ENCODE results near the gene IRF6.

The IRF6 gene

DNA sequence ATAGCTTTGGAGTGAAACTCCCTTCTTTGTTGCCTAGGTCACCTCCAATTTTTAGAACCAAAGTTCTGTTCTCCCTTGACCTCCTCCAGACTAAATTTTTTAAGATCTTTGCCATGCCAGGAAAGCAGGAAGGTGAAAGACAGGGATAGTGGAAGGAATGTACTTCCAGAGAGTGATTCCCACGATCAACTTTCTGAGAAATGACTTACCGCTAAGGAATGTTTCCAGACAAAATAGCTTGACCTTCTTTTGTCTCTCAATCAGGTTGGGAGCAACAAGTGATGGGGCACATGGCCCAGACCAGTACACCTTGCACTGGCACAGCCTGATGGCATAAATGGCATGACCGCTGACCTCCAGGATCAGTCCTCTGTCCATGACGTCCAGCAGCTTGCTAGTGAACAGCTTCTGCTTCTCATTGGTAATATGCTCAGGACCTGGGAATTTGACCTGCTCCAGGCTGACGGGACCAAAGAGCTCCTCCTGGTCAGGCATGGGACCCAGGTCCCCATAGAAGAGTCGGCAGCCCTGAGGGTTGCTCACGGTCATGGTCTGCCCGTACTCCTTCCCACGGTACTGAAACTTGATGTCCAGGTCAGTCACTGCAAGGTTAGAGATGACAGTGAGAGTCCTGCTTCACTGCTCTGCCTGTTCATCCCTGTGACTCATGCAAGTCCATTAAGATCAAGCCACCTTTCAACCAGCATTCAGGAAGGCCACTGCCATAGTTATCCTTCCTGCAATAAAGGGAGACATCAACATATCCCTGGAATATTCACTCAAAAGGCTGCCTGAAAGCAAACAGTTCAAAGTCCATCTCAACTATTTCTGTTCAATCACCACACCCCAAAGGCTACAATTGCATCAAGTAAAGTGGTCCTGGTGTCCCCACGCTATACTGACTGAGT lies 15.4 kb downstream of the IRF6 start:
- DNase-seq (ENCODE audit: low read depth in 1 of 2, low spot score in 1 of 2), result no peak

DNA sequence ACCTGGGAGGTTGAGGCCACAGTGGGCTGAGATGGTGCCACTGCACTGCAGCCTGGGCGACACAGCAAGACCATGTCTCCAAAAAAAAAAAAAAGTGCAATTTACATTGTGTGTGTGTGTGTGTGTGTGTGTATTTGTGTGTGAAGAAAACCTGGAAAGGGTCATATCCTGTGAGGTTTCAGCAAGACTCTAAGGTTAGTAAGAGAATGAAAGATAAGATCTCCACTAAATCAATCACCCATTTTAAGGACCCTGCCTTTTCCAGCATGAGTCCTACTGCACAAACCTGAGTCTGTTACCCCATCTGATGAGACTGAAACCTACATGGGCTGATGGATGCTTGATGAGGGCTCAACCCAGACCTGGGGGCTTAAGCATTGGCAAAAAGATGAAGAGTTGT lies 16.7 kb downstream of the IRF6 start:
- no peak for DNase-seq (ENCODE audit: low read depth in 1 of 2, low spot score in 1 of 2)

DNA sequence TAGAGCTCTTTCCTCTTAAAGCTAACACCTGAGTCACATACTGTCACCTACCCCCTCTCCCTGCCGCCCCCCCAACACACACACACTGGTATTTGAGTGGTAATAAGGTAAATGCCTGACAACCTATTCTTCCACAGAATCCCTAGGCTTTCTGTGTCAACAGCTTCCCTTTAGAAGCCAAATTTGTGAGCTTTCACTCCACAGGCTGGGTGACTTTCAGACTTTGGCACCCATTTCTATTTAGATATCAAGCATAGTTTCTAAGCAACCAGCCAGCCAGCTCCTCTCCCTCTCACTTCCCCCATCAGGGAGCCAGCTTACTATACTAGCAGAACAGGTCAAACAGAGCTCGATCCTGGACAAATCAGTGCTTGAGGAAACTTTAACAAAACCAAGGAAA lies 18.4 kb downstream of the IRF6 start:
- DNase-seq (ENCODE audit: low read depth in 1 of 2, low spot score in 1 of 2), result no peak

DNA sequence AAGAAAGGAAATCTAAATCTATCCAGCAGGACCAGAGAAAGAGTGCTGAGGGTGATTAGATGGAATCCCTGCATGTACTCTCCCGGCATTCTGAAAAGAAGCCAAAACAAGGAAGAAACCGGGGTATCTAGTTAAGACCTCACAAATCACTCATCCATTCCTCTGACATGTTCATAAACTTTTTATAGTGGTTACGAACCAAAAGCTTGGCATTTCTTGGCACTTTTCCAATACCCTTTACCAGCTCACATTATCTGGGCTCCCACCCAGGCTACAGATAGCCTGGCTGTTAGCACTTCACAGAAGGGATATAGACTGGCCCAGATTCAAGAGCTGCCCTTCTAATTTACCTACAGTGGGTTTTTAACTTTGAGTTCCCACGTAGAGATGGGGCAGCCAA lies 19.8 kb downstream of the IRF6 start:
- no peak for DNase-seq (ENCODE audit: low read depth in 1 of 2, low spot score in 1 of 2)

DNA sequence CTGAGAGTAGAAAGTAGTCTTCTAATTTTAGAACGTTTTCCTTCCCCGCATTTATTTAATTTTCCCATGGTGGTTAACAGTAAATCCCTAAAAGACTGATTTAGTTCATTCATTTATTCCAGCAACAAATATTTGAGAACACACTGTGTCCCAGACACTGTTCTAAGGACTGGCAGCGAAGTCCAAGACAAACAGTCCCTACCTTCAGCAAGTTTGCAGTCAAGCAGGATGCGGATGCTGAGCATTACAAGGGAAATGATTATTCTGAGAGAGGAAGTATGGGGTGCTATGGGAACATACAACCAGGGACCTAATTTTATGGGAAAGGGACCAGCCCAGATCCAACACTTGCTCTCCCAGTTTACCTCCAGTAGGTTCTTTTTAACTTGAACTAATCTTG lies 20.4 kb downstream of the IRF6 start:
- no peak for DNase-seq (ENCODE audit: low read depth in 1 of 2, low spot score in 1 of 2)

DNA sequence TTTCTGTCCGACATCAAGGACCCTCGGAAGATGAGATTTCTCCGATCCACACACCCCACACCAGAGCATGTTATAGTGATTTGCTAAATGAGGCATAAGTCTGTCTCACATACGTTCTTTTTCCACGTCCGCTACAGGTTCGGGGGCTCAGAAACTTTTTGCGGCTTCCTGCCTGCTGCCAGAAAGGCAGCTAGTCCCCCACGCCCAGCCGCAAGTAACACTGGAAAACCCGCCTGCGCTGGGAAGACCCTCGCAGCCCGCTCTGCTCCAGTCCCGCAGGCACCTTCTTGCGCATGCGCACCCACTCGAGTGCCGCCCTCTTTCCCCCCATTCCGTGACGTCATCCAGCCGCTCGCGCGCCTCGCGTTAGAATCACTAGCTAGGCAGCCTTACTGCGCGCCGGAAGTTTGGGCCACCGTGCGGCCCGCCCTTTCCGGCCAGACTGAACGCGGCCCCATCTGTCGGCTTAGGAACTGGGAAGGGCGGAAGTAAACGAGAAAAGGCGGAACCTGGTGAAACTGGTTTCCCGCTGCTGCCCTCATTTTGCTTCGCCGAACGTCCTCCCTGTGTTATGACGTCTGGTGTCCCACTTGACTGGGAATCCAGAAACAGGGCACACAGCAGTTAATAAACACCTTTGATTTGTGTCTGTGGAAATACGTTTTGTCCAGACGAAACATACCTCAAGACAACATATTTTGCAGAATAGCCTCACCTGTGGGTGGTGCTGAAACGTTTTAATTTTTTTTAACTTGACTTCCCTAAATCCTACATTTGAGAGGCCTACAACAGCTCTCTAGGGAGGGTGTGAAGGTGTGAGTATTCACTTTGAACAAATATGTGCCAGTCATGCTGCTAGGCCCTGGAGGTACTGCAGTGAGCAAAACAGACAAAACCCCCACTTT lies 21.4 kb downstream of the IRF6 start, which contains the start of gene C1orf74:
Gene C1orf74 (minus strand): TSS at position 295 of the 905 bp plus-strand sequence. CDS start 925 bp downstream, outside the sequence.
- peak; percentile 99 for DNase-seq (ENCODE audit: low read depth in 1 of 2, low spot score in 1 of 2)

DNA sequence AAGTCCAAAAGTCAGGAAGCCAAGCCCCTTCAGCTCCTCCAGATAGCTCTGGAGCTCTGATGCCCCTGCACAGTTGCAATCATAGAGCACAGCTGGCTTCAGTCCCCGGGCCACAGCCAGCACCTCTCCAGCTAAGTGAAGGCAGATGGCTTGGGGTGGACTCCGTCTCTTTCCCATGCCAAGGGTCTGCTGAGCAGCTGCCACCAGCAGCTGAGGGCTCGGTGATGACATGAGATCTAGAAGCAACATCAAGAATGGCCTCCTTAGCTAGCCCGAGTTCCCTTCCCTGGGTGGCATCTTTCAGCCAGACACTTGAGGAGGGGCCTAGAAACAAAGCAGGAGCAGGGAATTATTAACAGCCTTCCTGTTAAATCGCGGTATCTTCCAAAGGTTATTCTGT lies 22.6 kb downstream of the IRF6 start:
- DNase-seq (ENCODE audit: low read depth in 1 of 2, low spot score in 1 of 2), result no peak

DNA sequence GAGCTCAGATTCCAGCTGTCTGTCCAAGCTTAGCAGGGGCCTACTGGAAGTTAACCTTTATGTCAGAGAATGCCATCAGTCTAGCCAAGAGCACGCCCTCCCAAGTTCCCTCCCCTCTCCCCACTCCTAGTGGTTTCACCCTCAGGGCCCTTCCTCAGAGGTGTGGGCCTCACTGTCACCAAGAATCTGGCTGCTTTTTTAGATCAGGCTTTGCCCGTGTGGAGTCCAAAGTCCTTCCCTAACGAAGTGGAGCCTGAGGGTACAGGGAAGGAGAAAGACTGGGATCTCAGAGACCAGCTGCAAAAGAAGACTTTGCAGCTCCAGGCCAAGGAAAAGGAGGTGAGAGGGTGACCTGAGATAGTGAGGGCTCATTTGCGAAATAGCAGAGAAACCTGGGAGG lies 25.7 kb downstream of the IRF6 start:
- no peak for DNase-seq (ENCODE audit: low read depth in 1 of 2, low spot score in 1 of 2)

DNA sequence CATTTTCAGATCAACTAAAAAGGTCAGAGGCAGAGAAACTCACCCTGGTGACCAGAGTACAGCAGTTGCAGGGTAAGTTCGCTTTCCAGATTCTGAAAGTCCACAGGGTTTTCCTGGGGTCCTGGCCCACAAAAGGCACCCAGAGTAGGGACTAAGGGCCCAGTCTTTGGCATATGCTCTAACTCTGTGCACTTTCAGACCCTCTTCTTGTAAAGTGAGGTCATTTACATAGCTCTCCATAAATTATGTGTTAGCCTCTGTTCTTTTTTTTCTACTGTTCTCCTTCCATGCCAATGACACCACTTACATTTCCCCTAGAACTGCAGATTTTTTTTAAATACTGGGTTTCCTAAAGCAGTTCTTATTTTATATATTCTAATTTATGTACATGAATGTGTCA lies 27.8 kb downstream of the IRF6 start:
- no peak for DNase-seq (ENCODE audit: low read depth in 1 of 2, low spot score in 1 of 2)

DNA sequence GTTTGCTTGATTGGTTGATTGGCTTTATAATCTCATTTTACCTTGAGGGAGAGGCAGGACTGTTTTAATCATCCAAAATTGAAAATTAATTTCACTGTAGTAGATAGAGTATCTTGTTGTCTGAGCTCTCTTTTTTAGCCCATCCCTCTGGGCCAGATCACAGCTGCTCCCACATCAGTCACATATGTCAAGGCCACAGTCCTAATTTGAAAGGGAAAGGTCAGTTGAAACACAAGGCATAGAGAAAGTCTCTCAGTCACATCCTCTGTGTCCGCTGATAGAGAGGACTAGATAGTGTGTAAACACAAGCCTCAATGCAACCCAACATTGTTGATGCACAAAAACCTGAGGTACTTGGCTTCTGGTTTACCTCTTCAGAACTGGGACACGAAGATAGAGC lies 28.4 kb downstream of the IRF6 start:
- DNase-seq (ENCODE audit: low read depth in 1 of 2, low spot score in 1 of 2), result no peak

DNA sequence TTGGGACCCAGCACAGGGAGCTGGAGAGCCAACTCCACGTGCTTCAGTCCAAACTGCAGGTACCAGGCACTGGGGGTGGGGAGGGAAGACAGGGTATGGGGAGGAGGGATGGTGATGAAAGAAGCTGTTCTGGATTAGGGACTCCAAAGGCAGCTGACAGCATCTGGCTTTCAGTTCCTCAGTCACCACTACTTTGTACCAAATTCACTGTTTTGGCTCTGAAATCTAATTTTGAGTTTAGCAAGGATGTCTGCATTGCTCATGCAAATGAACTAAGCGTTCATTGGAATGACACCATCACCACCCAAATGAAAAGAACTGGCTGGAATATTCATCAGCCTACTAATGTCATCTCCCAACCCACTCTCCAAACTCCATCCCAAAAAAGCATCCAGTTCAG lies 30.3 kb downstream of the IRF6 start:
- DNase-seq (ENCODE audit: low read depth in 1 of 2, low spot score in 1 of 2), result no peak

DNA sequence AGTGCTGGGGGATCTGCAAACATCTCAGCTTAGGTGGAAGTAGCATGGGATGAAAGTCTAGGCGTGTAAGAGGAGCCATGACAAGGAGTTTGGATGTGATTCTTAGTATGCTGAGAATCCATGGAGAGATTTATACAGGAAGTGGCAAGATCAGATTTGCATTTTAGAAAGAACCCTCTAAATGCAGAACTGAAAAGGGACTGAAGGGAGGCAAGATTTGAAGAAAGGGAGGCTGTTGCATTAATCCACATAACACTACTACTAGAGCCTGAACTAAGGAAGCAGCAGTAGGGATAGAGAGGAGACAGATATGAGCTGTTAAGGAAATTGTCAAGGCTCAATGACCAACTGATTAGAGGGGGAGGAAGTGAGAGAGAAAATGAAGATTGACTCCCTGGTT lies 31.4 kb downstream of the IRF6 start:
- DNase-seq (ENCODE audit: low read depth in 1 of 2, low spot score in 1 of 2), result no peak

DNA sequence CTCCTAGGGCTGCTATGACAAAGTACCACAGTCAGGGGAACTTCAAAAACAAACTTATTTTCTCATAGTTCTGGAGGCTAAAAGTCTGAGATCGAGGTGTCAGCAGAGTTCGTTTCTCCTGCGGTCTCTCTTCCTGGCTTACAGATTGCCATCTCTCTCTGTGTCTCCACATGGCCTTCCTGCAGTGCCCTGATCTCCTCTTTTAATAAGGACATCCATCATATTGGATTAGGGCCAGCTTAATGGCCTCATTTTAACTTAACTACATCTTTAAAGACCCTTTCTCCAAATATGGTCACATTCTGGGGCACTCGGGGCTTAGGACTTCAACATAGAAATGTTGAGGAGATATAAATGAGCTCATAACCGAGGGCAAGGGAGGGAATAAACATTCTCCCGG lies 33.8 kb downstream of the IRF6 start:
- DNase-seq (ENCODE audit: low read depth in 1 of 2, low spot score in 1 of 2), result no peak

DNA sequence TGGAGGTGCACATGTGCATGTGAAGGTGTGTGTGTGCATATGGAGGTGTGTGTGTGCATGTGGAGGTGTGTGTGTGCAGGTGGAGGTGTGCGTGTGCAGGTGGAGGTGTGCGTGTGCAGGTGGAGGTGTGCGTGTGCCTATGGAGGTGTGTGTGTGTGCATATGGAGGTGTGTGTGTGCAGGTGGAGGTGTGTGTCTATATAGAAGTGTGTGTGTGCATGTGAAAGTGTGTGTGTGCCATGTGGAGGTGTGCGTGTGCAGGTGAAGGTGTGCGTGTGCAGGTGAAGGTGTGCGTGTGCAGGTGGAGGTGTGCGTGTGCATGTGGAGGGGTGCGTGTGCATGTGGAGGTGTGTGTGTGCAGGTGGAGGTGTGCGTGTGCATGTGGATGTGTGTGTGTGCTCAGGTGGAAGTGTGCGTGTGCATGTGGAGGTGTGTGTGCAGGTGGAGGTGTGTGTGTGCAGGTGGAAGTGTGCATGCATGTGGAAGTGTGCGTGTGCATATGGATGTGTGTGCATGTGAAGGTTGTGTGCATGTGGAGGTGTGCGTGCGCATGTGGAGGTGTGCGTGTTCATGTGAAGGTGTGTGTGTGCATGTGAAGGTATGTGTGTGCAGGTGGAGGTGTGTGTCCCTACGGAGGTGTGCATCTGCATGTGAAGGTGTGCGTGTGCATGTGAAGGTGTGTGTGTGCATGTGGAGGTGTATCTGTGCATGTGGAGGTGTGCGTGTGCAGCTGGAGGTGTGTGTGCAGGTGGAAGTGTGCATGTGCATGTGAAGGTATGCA lies 35.1 kb downstream of the IRF6 start:
- no peak for DNase-seq (ENCODE audit: low read depth in 1 of 2, low spot score in 1 of 2)

DNA sequence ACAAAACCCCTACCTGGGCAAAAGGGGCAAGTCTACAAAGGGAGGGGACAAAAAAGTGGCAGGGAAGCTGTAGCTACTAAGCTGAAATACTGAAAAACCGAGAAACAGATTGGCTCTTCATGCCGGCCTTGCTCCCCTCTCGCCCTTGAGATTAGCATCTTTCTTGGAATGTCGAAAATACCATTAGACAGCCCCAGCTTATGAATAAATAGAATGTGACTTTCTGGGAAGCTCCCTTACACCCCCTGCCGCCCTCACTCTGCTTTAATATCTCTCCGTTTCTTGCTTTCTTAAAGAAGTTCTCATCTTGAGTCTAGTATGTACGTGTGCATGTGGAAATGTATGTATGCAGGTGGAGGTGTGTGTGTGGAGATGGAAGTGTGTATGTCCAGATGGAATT lies 36.0 kb downstream of the IRF6 start:
- no peak for DNase-seq (ENCODE audit: low read depth in 1 of 2, low spot score in 1 of 2)

DNA sequence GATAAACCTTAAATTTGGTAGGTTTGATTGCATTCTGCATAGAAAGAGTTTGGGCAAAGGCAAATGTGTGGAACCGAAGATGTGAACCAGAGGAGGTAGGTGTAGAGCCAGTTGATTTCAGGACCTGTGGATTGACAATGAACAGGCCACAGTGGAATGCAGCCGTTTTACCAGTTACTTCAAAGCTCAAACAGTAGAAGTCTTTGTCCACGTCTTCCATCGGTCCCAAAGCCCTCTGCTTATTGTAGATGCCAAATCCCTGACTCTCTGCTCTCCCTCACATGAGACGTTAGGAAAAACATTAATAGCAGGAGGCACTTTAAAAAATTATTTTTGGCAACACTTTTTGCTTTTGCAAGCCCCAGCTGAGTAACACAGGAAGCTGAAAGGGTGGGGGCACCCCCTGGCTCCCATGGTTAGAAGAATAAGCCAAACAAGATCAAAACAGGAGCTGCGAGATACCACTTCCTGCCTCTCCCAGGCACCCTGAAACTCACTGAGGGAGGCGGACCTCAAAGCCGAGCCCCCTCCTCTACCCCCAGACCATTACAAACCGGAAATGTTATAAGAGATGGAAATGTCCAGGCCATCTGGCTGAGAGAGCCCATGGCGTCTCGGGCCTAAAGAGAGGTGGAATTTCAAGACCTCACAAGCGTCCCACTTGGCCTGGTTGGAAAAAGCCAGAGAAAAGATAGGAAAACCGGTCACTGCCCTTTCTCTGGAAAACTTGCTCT lies 36.6 kb downstream of the IRF6 start:
- peak; percentile 47 to 57 for DNase-seq (ENCODE audit: low read depth in 1 of 2, low spot score in 1 of 2)

DNA sequence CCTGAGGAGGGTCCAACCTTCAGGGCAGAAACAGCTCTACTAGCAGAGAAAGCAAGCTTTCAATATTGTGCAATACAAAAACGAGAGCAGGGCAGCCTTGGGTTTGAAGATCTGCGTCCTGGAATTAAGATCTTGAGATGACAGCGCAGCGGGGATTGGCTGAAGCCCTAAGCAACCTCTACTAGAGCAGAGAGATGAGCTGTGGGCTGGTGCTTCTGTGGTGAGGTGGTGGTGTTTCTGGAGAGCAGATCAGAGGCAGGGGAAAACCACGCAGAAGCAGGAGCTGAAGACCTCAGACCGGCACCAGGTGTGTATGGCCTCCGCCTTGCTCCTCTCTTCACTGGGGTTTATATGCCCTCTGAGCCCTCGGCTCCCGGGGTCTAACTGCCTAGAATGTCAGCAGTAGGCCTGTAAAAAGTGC lies 37.6 kb downstream of the IRF6 start:
- DNase-seq (ENCODE audit: low read depth in 1 of 2, low spot score in 1 of 2), result peak; percentile 41 to 61

DNA sequence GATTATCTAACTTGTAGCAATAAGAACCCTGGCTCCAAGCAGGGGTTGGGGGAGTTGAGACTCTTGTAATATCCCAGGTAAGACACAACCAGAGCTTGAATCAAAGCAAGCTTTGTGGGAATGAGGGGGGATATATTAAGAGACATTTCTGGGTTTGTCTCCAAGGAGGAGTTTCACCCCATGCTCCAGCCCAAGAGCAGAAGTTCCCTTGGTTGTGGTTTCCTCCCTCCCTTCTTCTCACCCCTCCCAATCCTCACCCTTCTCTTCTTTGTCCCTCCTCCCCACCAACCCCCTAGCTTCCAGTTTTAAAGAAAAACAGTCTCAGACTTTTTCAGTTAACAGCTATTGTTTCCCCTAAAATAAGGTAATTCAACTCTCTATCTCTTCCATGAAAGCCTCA lies 38.2 kb downstream of the IRF6 start:
- DNase-seq (ENCODE audit: low read depth in 1 of 2, low spot score in 1 of 2), result no peak

DNA sequence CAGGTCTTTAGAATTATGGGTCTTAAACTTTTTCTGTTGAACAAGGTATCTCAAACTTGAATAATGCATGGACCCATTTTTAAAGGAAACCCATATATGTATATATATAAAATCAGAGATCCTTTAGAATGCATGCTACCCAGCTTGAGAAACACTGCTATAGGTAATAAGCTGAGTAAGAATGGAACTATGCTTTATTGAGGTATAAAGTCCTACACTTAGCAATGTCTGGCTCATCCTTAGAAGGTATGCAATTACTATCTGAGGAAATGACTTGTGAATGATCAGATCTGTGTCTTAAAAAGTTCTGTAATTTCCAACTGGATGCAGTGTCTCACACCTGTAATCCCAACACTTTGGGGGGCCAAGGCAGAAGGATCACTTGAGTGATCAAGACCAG lies 38.8 kb downstream of the IRF6 start:
- no peak for DNase-seq (ENCODE audit: low read depth in 1 of 2, low spot score in 1 of 2)

DNA sequence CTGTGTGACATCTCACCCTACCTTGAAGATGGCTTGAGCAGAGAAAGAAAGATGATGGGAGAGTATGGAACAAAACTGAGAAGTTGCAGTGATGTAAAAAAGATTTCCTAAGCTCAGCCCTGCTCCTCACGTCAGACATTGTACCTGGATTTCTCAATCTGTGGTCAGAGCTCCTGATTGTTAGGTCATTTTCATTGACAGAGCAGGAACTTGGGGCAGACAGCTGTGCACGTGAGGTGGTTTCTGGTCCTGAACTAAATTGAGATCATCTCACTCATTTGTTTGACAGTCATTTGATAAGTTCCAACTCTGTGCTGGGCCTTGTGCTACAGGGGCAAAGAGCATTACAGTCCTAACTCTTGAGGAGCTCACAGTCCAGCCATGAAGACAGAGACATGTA lies 39.9 kb downstream of the IRF6 start:
- no peak for DNase-seq (ENCODE audit: low read depth in 1 of 2, low spot score in 1 of 2)

Data from activated T-helper 1 cell treated with anti-CD3 and anti-CD28 coated beads, Interleukin-2, amount 50 U/mL, for 16 hours (primary cell).